ENCODE results near the gene METTL25B.
A peak's percentile ranks its signal among the peaks of the same experiment; 100 is the strongest.

The METTL25B gene

DNA sequence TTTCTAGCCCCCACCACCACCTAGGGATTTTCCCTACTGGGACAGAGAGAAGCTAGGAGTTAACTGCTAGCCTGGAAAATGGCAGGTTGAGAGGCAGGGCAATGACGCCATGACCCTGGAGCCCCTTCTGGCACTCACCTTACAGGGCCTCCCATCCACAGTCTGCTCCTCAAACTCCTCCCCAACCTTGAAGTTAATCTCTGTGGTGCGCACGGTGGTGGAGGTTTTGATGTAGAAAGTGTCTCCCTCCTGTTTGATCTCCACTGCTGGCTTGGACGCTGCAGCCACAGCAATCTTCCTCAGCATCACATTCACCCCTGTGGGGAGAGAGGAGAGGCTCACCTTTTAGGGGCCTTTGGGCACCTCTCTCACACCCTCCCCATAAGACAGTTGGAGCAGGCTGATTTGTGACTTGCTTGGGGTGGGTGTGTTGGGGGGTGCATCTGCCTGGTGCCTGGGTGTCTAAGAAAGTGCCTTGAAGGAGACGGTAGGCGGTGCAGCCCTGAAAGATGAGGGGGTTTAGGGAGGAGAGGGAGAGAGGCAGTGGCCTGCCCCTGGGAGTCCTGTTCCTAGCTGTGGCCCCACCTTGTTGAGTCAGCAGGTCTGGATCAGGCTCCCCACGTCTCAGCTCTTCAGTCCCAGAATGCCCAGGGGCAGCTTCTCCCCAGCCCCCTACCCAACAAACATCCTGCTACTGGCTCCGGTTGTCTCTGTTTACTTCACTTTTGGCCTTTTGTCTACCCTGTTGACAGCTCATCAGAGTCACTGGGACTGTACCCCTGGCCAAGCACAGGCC lies 27.3 kb upstream of the METTL25B start:
- DNase-seq, result no peak

DNA sequence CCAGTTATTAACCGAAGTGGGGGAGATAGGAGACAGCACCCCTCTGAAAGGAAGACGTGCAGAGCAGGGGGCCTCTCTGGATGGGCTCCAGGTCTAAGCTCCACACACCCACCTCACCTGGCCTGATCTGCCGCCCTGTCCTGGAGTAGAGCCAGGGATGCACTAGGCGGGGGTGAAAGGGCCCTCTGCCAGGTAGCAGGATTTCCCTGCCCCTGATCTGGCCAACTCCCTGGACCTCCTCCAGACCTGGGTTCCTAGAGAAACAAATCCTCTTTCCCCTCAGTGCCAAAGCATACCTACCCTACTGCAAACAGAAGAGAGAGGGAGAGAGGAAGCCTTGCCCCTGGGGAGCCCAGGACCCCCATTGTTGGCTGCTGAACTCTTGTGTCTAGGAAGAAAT lies 24.9 kb upstream of the METTL25B start:
- DNase-seq, result no peak

DNA sequence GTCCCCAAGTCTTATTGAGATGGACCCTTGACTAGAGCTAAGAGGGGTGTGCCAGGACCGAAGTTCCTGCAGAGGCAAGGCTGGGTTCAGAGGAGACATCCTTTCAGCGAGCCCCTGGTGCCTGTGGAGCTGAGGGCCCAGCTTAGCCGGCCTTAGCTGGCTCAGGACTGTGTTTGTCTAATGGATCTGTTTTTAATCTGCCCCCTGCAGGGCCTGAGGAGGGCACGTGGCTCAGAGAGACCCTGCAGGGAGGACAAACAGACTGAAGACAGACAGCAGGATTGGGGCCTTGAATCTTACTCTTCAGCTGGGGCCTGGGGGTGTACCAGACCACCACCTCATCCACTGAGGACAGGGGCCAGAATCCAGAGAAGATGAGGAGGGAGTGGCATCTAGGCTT lies 24.5 kb upstream of the METTL25B start:
- DNase-seq, result no peak

DNA sequence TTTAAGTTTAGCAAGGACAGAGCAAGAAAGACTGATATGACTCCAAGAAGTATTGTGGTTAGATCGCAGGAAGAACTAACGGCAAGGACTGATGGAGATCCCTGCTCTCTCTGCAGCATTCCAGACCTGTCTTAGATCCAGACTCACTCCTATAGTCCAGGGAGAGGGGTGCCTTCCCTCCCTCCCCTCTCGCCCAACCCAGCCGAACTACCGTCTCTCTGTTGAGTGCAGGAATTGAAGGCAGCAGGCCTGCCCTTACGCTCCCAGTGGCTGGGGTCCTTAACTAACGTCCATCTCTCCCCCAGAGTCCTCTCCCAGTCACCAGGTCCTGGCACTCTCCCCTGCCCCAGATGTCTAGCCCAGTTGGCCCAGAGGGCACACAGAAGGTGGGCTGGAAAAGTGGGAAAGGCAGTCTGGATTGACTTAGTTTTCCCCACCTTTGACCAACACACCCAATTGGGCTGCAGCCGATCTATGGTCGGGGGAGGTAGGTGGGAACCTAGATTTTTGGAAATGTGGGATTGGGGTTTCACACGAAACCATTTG lies 24.0 kb upstream of the METTL25B start:
- no peak for DNase-seq

DNA sequence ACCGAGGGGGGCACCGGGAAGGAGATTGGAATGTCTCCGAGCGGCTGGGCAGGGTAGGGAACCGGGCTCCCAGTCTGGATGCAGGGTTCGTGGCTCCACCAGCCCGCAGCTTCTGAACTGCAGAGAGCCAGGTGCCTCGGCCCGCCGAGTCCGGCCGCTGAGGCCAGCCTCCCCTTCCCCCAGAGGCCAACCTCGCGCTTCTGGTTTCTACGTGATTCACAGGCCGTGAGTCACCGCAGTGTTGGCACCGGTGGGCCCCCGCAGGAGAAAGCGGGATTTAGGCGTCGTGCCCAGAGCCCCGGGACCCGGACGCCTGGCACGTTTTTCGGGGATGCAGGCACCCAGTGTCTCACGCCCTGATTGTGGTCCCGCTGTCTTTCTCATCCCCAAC lies 23.3 kb upstream of the METTL25B start:
- peak in 10 of 56 donors; percentile 4 to 49 (median 14) for DNase-seq

DNA sequence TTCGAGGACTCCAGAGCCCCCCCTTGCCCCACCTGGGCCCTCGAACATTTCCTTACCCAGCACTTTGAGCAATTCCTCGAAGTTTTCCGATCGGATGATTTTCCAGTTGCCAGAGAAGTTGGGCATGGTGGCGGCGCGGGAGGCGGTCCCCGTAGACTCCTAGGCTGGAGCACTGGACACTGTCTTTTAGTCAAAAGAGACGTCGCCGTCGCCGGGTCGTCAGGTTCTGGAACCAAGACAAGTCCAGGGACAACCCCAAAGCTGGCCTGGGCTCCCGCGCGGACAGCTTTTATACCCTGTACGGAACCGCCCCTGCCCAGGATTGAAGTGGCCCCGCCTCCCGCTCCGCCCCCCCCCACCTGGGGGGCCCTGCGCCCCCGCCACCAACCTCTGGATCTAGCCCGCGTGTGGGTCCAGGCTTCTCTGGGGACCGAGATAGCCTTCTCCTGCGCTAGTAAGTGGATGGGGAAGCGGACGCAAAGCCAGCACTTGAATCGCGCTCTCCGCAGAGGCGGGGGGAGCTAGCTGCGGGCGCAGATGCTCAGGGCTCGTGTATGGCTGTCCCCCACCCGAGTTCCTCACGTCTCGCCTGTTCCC lies 22.9 kb upstream of the METTL25B start, which contains the start of gene CRABP2:
TSS of gene CRABP2 (minus strand) at position 263 of the 597 bp plus-strand sequence. CDS start at position 126, 137 bp downstream.
- DNase-seq, result peak in 10 of 56 donors; percentile 21 to 67 (median 39)

DNA sequence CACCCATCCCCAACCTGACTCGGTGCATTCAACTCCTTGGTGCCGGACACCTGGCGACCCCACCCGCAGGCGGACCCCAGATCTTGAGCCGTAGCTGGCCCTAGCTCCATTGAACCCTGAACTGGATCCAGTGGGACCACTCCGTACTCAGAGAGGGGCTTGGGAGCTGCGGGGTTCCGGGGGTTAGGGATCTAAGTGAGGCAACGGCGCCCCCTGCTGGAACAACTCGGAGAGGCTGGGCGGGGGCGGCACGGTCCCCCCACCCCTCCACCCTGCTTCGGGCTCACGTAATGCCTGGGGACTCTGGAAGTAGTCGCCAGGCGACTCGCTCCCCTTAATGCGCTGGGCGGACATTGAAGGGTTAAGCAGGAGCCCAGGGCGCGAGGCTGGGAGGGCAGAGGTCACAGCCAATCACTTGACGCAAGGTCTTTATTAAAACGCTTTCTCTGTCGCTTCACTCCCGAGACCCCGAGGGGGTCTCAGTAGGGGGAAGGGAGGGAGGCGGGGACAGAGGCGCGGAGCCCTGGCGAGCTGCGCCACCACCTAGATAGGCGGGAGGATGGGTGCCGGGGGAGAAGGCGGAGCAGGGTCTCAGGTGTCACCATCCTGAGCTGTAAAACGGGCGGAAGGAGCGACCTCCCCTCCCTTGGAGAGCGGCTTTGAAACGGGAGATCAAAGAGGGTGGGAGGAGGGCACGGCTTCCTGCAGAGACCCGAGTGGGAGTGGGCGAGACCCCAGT lies 22.2 kb upstream of the METTL25B start:
- peak in 39 of 56 donors; percentile 10 to 82 (median 36) for DNase-seq

DNA sequence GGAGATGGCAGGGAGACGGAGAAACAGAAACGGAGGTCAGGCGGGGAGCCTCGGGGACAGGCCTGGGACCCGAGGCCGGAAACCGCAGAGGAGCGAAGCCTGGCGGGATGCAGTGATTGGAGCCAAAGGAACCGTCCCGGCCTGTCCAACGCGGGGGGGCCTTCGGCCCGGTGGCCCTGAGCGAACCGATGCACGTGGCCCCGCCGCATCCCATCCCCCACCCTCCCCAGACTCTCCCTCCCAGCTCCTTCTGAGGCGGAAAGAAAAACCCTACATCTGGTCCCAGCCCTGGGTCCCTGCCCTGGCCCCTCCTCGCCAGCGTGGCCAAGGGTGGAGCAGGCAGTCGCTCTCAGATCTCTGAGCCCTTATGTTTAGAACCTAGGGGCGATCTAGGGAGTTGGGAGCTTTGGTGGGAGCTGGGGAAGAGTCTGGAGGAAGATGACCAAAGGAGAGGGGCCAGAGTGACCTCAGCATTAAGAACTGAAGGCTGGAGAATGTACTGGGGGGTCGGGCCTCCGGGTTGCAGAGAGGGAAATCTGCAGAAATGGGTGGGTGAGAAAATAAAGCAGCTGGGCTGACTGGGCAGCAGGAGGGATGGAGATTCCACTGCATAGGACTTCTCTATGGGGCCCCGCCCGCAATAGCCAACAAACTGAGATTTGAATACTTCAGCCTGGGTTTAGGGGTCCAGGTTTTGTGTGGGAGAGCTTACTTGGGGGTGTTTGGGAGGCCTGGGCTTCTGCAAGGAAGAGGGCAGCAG lies 21.4 kb upstream of the METTL25B start:
- peak in 22 of 56 donors; percentile 7 to 80 (median 24) for DNase-seq

DNA sequence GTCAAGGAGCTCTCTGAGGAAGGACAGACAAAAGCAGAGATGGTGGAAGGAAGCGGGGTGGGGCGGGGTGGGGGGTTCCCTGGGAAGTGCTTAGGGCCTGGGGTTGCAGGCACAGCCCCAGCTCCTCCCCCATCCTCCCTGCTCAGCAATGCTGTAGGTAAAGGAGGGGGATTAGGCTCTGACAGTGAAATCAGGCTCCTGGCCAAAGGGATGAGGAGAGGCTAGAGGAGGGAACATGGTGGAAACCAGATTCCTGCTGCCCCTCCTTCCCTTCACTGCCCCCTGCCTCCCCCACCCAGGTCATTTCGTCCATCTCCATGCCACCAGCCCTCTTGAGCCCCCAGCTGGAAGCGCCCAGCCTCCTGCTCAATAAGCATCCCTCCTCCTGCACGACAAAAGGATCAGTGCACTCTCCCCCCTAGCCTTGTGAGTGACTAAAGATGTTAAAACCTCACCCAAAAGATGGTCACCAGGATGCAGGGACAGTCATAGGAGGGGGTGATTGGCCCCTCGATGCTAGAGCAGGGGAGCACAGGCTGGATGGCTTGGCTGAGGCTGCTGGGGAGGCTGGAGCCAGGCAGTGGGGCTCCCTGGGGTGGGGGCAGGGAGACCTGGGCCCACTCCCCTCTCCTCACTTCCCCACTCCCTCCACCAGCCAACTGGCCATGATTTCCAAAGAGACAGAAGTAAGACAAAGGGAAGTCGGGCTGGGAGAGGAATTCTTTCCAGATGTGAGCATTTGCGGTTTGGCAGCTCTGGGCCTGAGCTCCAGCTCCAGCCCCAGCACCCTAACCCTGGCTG lies 20.7 kb upstream of the METTL25B start:
- DNase-seq, result no peak

DNA sequence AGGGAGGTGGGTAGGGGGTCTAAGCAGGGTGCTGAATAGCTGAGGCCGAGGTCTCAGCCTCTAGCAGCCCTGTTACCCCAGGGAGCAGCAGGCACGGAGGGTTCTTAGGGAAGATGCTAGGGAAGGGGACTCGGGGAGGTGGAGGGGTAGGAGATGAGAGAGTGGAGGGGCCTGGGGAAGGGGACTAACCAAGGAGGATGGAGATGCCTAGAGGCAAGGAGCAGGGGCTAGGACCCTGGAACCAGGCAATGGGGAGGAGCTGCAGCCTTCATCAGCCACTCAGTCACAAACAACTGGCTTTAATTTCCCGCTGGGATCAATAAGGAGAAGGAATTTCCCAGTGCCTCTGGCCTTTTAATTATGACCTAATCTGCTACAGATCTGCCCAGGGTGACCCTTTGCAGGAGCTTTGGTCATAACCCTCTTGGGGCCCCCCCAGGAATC lies 20.0 kb upstream of the METTL25B start:
- DNase-seq, result no peak

DNA sequence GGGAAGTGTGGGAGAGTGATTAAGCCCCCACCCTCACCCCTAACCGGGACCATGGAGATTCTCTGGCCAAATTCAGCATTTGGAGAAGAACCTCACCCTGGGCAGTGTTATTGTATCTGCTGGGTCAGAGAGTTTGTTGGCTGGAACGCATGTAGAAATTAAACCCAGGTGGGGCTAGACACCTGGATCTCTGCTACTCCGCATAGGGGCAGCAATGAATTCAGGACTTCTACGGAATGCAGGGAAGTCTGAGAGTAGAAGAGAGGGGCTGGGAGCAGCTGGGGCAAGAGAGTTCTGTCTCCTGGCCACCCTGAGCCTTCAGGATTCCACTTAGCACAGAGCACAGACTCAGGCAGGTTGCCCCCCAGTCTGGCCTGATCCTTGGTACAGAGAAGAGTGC lies 19.2 kb upstream of the METTL25B start:
- DNase-seq, result no peak

DNA sequence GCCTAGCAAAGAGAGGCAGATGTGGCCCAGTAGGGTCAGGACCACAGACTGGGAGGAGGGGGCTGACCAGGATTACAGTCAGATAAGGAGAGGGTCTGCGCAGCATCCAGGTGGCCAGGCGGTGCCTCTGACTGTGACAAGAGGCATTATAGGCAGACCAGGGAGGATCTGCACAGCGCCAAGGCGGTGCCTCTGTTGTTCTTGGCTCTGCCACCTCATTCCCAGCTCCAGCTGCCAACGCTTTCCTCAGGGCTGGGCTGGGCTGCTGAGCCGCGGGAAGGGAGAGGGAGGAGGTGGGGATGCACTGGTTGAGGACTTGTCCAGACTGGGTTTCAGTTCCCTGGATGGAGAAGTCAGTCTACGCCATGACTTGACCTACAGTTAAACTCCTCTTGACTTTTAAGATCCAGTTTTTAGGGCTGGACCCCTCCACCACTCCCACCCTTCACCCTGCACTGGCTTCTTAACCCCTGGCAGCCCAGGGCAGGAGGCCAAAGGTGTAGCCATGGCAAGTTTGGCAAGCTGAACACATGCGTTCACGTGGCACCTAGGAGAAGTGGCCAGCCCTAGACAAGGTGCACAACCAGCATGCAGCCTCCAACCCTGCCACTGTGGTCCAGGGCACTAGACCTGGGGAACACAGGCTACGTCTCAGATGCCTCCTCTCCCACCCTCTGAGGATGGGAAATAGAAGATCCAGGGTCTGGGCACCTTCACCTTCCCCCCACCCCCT lies 18.3 kb upstream of the METTL25B start:
- DNase-seq, result peak in 25 of 56 donors; percentile 5 to 61 (median 28)

DNA sequence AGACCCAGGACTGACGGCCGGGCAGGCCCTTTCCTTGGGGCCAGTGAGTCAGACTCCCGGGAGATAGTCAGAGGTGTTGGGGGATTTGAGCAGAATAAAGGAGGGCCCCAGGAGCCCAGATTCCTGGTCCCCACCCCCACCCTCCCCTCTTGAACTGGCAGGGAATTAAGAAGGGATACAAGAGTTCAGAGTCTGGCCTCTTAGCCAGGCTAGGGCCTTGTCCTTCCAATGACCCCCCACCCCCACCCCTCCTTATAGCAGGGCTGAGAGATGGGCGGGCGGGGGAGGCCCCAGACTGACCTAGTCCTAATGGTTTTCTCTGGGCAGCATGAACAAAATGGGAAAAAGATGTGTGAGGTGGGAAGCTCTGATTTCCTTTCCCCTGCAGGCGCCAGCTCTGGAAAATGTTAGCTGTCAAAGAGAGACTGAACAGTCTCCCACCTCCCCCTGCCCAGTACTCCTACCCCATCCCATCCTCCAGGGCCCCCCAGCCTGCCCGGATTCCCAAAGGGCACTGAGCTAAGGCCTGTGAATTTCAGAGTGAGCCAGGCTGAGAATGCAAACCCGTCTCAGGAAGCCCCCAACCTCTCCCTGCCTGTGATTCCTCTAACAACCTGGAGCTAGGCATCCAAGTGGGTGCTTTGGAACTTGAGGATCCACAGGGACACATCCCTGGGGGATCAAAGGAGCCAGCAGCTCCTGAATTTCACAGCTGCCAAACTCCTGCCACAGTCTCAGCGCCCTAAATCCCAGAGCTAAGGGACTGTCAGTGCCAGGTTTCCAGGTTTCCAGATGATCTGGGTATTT lies 17.1 kb upstream of the METTL25B start:
- no peak for DNase-seq

DNA sequence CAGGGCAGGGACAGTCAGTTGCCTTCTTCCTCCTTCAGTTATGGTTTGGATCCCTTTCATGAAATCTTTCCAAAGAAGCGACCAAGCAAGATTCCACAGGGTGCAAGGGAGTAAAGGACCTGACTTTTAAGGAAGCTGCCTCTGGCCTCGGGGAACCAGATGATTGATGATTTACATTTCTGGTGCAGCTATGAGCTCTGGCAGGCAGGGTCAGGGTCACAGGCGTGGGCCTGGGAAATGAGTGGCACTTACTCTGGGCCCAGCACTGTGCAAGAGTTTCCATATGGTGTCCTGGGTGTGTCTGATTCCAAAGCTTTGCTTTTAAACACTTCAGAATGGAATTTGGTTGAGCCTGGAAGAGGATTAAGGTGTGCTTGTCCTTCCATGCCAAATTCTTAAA lies 15.6 kb upstream of the METTL25B start:
- no peak for DNase-seq

DNA sequence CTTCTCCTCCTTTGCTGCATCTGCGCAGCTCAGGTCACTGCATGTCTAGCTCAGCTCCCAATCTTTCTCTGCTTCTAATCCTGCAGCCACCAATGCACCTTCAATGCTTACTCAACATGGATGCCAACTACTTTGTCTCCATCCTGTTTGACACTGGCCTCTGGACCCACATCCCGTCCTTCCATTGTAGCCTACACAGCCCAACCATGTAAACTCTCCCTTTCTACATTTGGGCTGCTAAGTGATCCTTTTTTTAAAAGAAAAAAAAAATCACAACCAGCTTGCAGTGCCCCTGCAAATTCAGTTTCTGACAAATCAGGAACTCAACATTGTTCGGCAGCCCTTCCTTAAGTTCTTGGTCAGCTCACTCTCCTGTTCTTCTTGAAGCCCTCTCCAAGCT lies 13.4 kb upstream of the METTL25B start:
- DNase-seq, result no peak

DNA sequence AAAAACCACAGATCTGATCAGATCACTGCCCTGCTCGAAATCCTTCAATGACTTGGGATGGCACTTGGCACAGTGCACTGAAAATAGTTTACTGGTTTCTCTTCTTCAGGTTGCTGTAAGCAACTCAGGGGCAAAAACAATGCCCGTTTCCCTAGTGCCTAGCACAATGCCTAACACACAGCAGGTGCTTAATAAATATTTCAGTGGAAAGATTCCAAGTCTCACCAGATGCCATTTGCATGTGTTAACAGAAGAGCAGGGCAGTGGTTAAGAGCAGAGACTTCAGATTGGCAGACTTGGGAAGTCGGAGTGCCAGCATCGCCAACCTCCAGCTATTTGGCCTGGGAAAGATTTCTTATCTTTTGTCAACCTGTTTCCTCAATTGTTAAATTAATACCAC lies 10.9 kb upstream of the METTL25B start:
- DNase-seq, result no peak

DNA sequence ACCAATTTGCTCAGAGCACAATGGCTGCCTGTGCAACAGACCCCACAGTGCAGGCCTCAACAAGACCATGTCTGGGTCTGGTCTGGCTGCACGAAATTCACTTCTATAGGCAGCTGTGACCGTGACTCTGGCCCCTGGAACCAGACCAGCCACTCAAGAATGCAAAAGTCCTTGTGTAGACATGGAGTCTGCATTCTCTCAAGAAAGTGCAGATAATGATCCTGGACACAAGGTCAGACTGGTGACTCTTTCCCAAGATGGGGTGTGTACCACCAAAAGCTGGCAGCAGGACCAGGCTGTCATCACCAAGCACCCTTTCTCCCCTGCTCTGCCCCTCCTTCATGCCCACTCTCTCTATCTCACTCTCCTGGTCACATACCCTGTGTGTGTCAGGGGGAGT lies 7.1 kb upstream of the METTL25B start:
- DNase-seq, result no peak

DNA sequence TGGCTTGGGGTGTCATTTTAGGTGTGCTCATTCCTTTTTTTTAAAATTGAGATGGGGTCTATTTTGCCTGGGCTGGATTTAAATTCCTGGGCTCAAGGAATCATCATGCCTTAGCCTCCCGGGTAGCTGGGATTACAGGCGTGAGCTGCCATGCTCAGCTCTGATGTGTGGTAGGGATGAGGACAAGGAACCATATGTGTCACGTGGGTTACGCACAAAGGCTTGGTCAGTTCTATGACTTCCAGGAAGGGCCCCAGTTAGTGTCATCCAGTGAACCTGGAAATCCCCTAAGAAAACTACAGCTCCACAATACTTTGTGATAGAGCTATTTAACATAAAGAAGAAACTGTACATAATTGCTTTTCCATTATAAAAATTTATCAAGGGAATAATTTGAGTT lies 6.7 kb upstream of the METTL25B start:
- no peak for DNase-seq
